IPS-15b (cell line): ENCODE measurements around the gene NOLC1.

Source experiments
- H3K27me3 ChIP-seq: one replicate; pipeline ENCODE4 v1.6.1; 2013; ENCODE audit warnings: low read length; ENCODE audit not compliant: control insufficient read depth, insufficient read depth
- H3K36me3 ChIP-seq: one replicate; pipeline ENCODE4 v1.6.1; 2013; ENCODE audit warnings: low read length; ENCODE audit not compliant: control insufficient read depth, insufficient read depth
- H3K4me1 ChIP-seq: one replicate; pipeline ENCODE4 v1.6.1; 2013; ENCODE audit warnings: mild to moderate bottlenecking, low read length; ENCODE audit not compliant: control insufficient read depth, insufficient read depth
- H3K4me3 ChIP-seq: one replicate; pipeline ENCODE4 v1.5.1; 2013; ENCODE audit warnings: low read depth, low read length
- H3K9ac ChIP-seq: one replicate; pipeline ENCODE4 v1.6.1; 2013; ENCODE audit warnings: low read depth, mild to moderate bottlenecking, low read length
- H3K9me3 ChIP-seq: one replicate; pipeline ENCODE4 v1.6.1; 2013; ENCODE audit warnings: mild to moderate bottlenecking, low read length; ENCODE audit not compliant: control insufficient read depth, insufficient read depth

The NOLC1 gene

GRCh38 chr10:102198027-102198426 is 45.8 kb downstream of the NOLC1 start:
- Histone ChIP-seq H3K4me3 (no peak overlapping the region), H3K4me1 (no peaks in the 10 kb centered on the region), H3K27me3 (no peaks in the 10 kb centered on the region), H3K36me3 (no peaks in the 10 kb centered on the region), H3K9ac (no peak overlapping the region), H3K9me3 (no peaks in the 10 kb centered on the region)

- H3K36me3 ChIP-seq, result no peaks in the 10 kb centered on the region
- no peak overlapping the region for H3K9ac ChIP-seq
- H3K4me3 ChIP-seq, result no peak overlapping the region
- H3K9me3 ChIP-seq, result peaks cover 7% of the 10 kb centered on the region
- no peaks in the 10 kb centered on the region for H3K4me1 ChIP-seq
- H3K27me3 ChIP-seq, result no peaks in the 10 kb centered on the region
Measured at GRCh38 chr10:102200751-102201640, 48.8 kb downstream of the NOLC1 start.

GRCh38 chr10:102202386-102202785 is 50.2 kb downstream of the NOLC1 start:
- Histone ChIP-seq H3K27me3 (no peaks in the 10 kb centered on the region), H3K4me3 (no peak overlapping the region), H3K9me3 (peaks cover 7% of the 10 kb centered on the region), H3K36me3 (no peaks in the 10 kb centered on the region), H3K9ac (no peak overlapping the region), H3K4me1 (no peaks in the 10 kb centered on the region)

- no peak overlapping the region for H3K9ac ChIP-seq
Measured at GRCh38 chr10:102208311-102209035, 56.3 kb downstream of the NOLC1 start.

GRCh38 chr10:102211615-102212299 is 59.6 kb downstream of the NOLC1 start:
- Histone ChIP-seq H3K27me3 (no peaks in the 10 kb centered on the region), H3K36me3 (no peaks in the 10 kb centered on the region), H3K4me1 (no peaks in the 10 kb centered on the region)

More at GRCh38 chr10:102208311-102209035, 56.3 kb downstream of the NOLC1 start:
- Histone ChIP-seq H3K36me3 (no peaks in the 10 kb centered on the region), H3K9me3 (peaks cover 7% of the 10 kb centered on the region), H3K4me3 (no peak overlapping the region), H3K27me3 (no peaks in the 10 kb centered on the region), H3K4me1 (no peaks in the 10 kb centered on the region)

More at GRCh38 chr10:102211615-102212299, 59.6 kb downstream of the NOLC1 start:
- no peaks in the 10 kb centered on the region for H3K9me3 ChIP-seq
- H3K4me3 ChIP-seq, result no peak overlapping the region
- H3K9ac ChIP-seq, result no peak overlapping the region
